A673 (cell line): Measurements from ENCODE around the gene LNX1.

Experiments
- CTCF ChIP-seq: fragments of 300-800, 200-600 bp; sonication (generic); conservative IDR thresholded peaks from 2 replicates; pipeline ENCODE4 v1.5.1; 2017; ENCODE audit warnings: low read depth, mild to moderate bottlenecking, antibody characterized with exemption, low read length, moderate library complexity, mixed read lengths
- EZH2 ChIP-seq: fragments of 200-600 bp; sonication (generic); IDR thresholded peaks from 2 replicates; pipeline ENCODE4 v1.6.1; 2017; ENCODE audit warnings: borderline replicate concordance, low read depth, mild to moderate bottlenecking, mixed read lengths, antibody characterized with exemption, low read length; ENCODE audit not compliant: poor library complexity, severe bottlenecking

- TF ChIP-seq CTCF (no peak), EZH2 (no peak)
Measured at GRCh38 chr4:53465891-53466290, 125.4 kb downstream of the LNX1 start.
